HepG2 (cell line): ENCODE results near the gene APBB2. TPM values are rescaled to one million over a fixed set of nuclear protein-coding genes. Genes with fewer than 3 reads are reported as not detected.

Experiments used
- ATF2 ChIP-seq: sonication (generic); formaldehyde crosslinking; IDR thresholded peaks from 2 replicates; pipeline ENCODE4 v1.4.0; 2020; ENCODE audit warnings: missing genetic modification reagents
- HCFC1 ChIP-seq: fragments of 150-350 bp; IDR thresholded peaks from 2 replicates; pipeline ENCODE4 v1.6.1; 2014; ENCODE audit warnings: low read depth, low read length
- NFE2L2 ChIP-seq: fragments of 150-350 bp; IDR thresholded peaks from 2 replicates; pipeline ENCODE4 v1.6.1; 2014; ENCODE audit warnings: low read length
- POLR2A ChIP-seq, 2 experiments: IDR thresholded peaks; 2 replicates each; pipeline ENCODE4 v1.6.1; 2011; ENCODE audit warnings: low read depth in 2 of 2, low read length in 2 of 2, mild to moderate bottlenecking in 1 of 2, moderate library complexity in 1 of 2; ENCODE audit not compliant: insufficient read depth in 1 of 2
- STAT5B ChIP-seq: sonication (generic); formaldehyde crosslinking; IDR thresholded peaks from 2 replicates; pipeline ENCODE4 v1.4.0; 2020; ENCODE audit warnings: missing genetic modification reagents
- TARDBP ChIP-seq: sonication (generic); formaldehyde crosslinking; IDR thresholded peaks from 2 replicates; pipeline ENCODE4 v1.8.0; 2022; ENCODE audit warnings: mild to moderate bottlenecking, missing genetic modification reagents
- TBP ChIP-seq: sonication (generic); formaldehyde crosslinking; IDR thresholded peaks from 2 replicates; pipeline ENCODE4 v1.5.0; 2020; ENCODE audit warnings: missing genetic modification reagents
- TFDP1 ChIP-seq: IDR thresholded peaks from 2 replicates; pipeline ENCODE4 v1.6.1; 2016; ENCODE audit warnings: missing compliant biosample characterization, missing genetic modification reagents, borderline replicate concordance
- ZBTB2 ChIP-seq: sonication (generic); formaldehyde crosslinking; IDR thresholded peaks from 2 replicates; pipeline ENCODE4 v1.8.0; 2022; ENCODE audit warnings: low read depth, missing genetic modification reagents
- ZBTB42 ChIP-seq: sonication (generic); formaldehyde crosslinking; IDR thresholded peaks from 2 replicates; pipeline ENCODE4 v1.5.0; 2020; ENCODE audit warnings: mild to moderate bottlenecking, missing genetic modification reagents
- ZBTB49 ChIP-seq: sonication (generic); formaldehyde crosslinking; IDR thresholded peaks from 2 replicates; pipeline ENCODE4 v1.4.0; 2020; ENCODE audit warnings: missing genetic modification reagents, borderline replicate concordance
- ZFP41 ChIP-seq: sonication (generic); formaldehyde crosslinking; IDR thresholded peaks from 2 replicates; pipeline ENCODE4 v1.4.0; 2020; ENCODE audit warnings: mild to moderate bottlenecking, missing genetic modification reagents, borderline replicate concordance
- ZNF616 ChIP-seq: sonication (generic); formaldehyde crosslinking; IDR thresholded peaks from 2 replicates; pipeline ENCODE4 v1.5.0; 2020; ENCODE audit warnings: low read depth, mild to moderate bottlenecking, missing genetic modification reagents
- ZSCAN25 ChIP-seq: sonication (generic); formaldehyde crosslinking; IDR thresholded peaks from 2 replicates; pipeline ENCODE4 v1.8.0; 2022; ENCODE audit warnings: mild to moderate bottlenecking, missing genetic modification reagents
- polyA plus RNA-seq, 8 experiments: library from polyadenylated mRNA; depleted of rRNA in 3 of 8; stranded (reverse) in 7 of 8; unstranded in 1 of 8; fragments of >200 nt; fragmentation: Illumina TruSeq in 4 of 8; extraction: Trizol in 4 of 8; gene quantifications; 2 replicates each; pipeline versions ENCODE4 v1.2.1 to v1.2.3, GENCODE V29; 2011 to 2016; ENCODE audit warnings: low read depth in 4 of 8, missing spikeins in 1 of 8, mixed read lengths in 1 of 8; ENCODE audit not compliant: insufficient read depth in 1 of 8
- total RNA-seq, 5 experiments: library from RNA; depleted of rRNA; stranded (reverse); fragments of >200 nt; fragmentation: Illumina TruSeq; extraction: Trizol; gene quantifications; 2 replicates each; pipeline ENCODE4 v1.2.3, GENCODE V29; 2016; ENCODE audit warnings: low read depth in 1 of 5
- TF ChIP-seq, protein P1 (sequence below): sonication (generic); formaldehyde crosslinking; IDR thresholded peaks from 2 replicates; pipeline ENCODE4 v1.4.0; 2020; ENCODE audit warnings: missing genetic modification reagents
- TF ChIP-seq, protein P2 (sequence below): sonication (generic); formaldehyde crosslinking; IDR thresholded peaks from 2 replicates; pipeline ENCODE4 v1.9.0; 2021; ENCODE audit warnings: missing genetic modification reagents, borderline replicate concordance
- TF ChIP-seq, protein P3 (sequence below): sonication (generic); formaldehyde crosslinking; IDR thresholded peaks from 2 replicates; pipeline ENCODE4 v1.4.0; 2020; ENCODE audit warnings: missing genetic modification reagents, low read depth, mild to moderate bottlenecking, borderline replicate concordance

The APBB2 gene
- total and polyA plus RNA-seq, 2 of the 13 experiments (the other 11 are each of a cell fraction or from before 2014, with no cell fraction given) = 11.7 to 17.0 TPM

DNA sequence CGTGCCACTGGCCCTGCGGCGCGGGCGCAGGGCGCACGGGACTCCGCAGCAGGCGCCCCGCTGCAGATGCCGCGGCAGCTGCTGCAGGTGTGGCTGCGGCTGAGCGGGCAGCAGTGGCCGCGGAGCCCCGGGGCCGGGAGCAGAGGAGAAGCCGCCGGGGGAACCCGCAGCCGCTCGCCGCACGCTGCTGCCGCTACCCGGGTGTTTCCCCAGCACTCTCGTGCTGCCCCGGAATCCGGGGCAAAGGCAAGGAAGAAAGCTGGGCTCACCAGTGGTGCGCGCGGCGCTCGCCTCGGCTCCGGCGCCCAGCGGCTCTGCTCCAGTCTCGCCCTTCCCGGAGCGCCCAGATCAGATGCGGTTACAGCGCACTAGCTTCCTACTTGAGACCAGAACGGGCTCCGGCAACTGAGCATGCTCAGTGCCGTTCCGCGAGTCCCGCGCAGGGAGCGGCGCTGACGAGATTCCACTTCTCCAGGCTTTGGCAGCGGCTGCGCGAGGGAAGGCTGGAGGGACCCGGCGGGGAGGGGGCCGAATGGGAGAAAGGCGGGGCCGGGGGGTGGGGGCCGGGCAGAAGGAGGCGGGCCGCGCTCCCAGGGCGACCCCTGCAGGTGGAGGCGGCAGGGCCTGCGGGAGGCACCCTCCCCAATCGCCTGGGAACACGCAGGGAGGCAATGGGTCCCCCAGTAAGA is at the start of gene APBB2 (continued):
- TF ChIP-seq, protein P1, sequence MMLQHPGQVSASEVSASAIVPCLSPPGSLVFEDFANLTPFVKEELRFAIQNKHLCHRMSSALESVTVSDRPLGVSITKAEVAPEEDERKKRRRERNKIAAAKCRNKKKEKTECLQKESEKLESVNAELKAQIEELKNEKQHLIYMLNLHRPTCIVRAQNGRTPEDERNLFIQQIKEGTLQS (CRISPR knock-in tag) = peak; percentile 28; the same call in 1 of the 2 replicates
- peak; percentile 33; the same call in 1 of the 2 replicates for TF ChIP-seq HCFC1
- no peak for TF ChIP-seq ZNF616
- TF ChIP-seq, protein P2, sequence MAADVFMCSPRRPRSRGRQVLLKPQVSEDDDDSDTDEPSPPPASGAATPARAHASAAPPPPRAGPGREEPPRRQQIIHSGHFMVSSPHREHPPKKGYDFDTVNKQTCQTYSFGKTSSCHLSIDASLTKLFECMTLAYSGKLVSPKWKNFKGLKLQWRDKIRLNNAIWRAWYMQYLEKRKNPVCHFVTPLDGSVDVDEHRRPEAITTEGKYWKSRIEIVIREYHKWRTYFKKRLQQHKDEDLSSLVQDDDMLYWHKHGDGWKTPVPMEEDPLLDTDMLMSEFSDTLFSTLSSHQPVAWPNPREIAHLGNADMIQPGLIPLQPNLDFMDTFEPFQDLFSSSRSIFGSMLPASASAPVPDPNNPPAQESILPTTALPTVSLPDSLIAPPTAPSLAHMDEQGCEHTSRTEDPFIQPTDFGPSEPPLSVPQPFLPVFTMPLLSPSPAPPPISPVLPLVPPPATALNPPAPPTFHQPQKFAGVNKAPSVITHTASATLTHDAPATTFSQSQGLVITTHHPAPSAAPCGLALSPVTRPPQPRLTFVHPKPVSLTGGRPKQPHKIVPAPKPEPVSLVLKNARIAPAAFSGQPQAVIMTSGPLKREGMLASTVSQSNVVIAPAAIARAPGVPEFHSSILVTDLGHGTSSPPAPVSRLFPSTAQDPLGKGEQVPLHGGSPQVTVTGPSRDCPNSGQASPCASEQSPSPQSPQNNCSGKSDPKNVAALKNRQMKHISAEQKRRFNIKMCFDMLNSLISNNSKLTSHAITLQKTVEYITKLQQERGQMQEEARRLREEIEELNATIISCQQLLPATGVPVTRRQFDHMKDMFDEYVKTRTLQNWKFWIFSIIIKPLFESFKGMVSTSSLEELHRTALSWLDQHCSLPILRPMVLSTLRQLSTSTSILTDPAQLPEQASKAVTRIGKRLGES = no peak
- TF ChIP-seq ZBTB2 (CRISPR knock-in tag) = no peak
- TF ChIP-seq, protein P3, sequence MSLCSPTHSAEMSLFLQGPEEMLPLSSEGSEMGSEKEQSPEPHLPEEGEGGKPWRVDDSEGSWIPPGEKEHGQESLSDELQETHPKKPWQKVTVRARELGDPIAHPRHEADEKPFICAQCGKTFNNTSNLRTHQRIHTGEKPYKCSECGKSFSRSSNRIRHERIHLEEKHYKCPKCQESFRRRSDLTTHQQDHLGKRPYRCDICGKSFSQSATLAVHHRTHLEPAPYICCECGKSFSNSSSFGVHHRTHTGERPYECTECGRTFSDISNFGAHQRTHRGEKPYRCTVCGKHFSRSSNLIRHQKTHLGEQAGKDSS = peak; percentile 39; the same call in 1 of the 2 replicates
- TF ChIP-seq STAT5B (CRISPR knock-in tag) = no peak
- TF ChIP-seq ZSCAN25 = peak; percentile 67; the same call in 1 of the 2 replicates
- no peak for TF ChIP-seq NFE2L2
- TF ChIP-seq POLR2A (IDR thresholded peaks at IDR 0.05; ENCODE audit: insufficient read depth in 1 of 2, low read depth in 2 of 2, low read length in 2 of 2) = peak; percentile 79 to 82
- TF ChIP-seq ZBTB49 (CRISPR knock-in tag) = no peak
- TF ChIP-seq ZFP41 (CRISPR knock-in tag) = no peak
- 0 out of 2 replicates have a peak, but pooled peaks have one; percentile 21 for TF ChIP-seq ATF2 (CRISPR knock-in tag)
- TF ChIP-seq ZBTB42 (CRISPR knock-in tag) = no peak
- TF ChIP-seq TBP (CRISPR knock-in tag) = no peak
- TF ChIP-seq TFDP1 (CRISPR knock-in tag) = peak; percentile 77; the same call in 1 of the 2 replicates
- TF ChIP-seq TARDBP (CRISPR knock-in tag) = no peak
